Measurements from ENCODE around the gene CABCOCO1.

GRCh38 chr10:61795551-61795950, 132.8 kb downstream of the CABCOCO1 start:
- no peak for TF ChIP-seq CTCF (IDR thresholded peaks at IDR 0.05)
- no peak for TF ChIP-seq POLR2A (IDR thresholded peaks at IDR 0.05)

All from thyroid gland (tissue), 4 donors.